ENCODE measurements around the gene GNG14. TPM values are rescaled to one million over a fixed set of nuclear protein-coding genes. Genes with fewer than 3 reads are reported as not detected.

GNG14 gene
- total RNA-seq, 1 donor, result not detected

- TF ChIP-seq CTCF (IDR thresholded peaks at IDR 0.05; ENCODE audit: insufficient read depth, low read length), result no peak
- DNase-seq (ENCODE audit: low read depth), result peak; percentile 34
- peak within 1 kb of the TSS; percentile 94 for H3K4me3 ChIP-seq (ENCODE audit: low read depth, low read length)
Observed at GRCh38 chr19:12666265-12667048, 21.3 kb upstream of the GNG14 start, which contains the start of the genes MAN2B1 and WDR83. Gene MAN2B1, minus strand, starts transcription at chr19:12666742. Its CDS starts 41 bp downstream, at chr19:12666701. Gene WDR83, plus strand, starts transcription at chr19:12666807. Its CDS starts 2,984 bp downstream, at chr19:12669791.

GRCh38 chr19:12667731-12668302 is 20.0 kb upstream of the GNG14 start:
- no peak for DNase-seq (ENCODE audit: low read depth)
- no peak for TF ChIP-seq CTCF (IDR thresholded peaks at IDR 0.05; ENCODE audit: insufficient read depth, low read length)
- H3K4me3 ChIP-seq (ENCODE audit: low read depth, low read length), result peak overlapping the region; percentile 94

- no peak for DNase-seq (ENCODE audit: low read depth)
- TF ChIP-seq CTCF (IDR thresholded peaks at IDR 0.05; ENCODE audit: insufficient read depth, low read length), result no peak
- H3K4me3 ChIP-seq (ENCODE audit: low read depth, low read length), result peak overlapping the region; percentile 94
Observed at GRCh38 chr19:12668346-12668745, 19.5 kb upstream of the GNG14 start.

GRCh38 chr19:12668932-12669269 is 18.9 kb upstream of the GNG14 start:
- no peak for TF ChIP-seq CTCF (IDR thresholded peaks at IDR 0.05; ENCODE audit: insufficient read depth, low read length)
- DNase-seq (ENCODE audit: low read depth), result peak; percentile 55
- peak overlapping the region; percentile 94 for H3K4me3 ChIP-seq (ENCODE audit: low read depth, low read length)

- no peak for TF ChIP-seq CTCF (IDR thresholded peaks at IDR 0.05; ENCODE audit: insufficient read depth, low read length)
- H3K4me3 ChIP-seq (ENCODE audit: low read depth, low read length), result peak overlapping the region; percentile 94
- peak; percentile 91 for DNase-seq (ENCODE audit: low read depth)
Observed at GRCh38 chr19:12669270-12670158, 18.3 kb upstream of the GNG14 start.

- peak overlapping the region; percentile 94 for H3K4me3 ChIP-seq (ENCODE audit: low read depth, low read length)
- no peak for DNase-seq (ENCODE audit: low read depth)
- no peak for TF ChIP-seq CTCF (IDR thresholded peaks at IDR 0.05; ENCODE audit: insufficient read depth, low read length)
Observed at GRCh38 chr19:12670159-12670928, 17.5 kb upstream of the GNG14 start.
